Coronary artery (tissue), 2 donors: Measurements from ENCODE around the gene PSD2.
A peak's percentile ranks its signal among the peaks of the same experiment; 100 is the strongest.
"Not testable (repeated sequence)": the region's sequence is repeated elsewhere in the genome, so short reads cannot be mapped to it uniquely, and the experiment has no call there.

Source experiments
- DNase-seq: peaks from one replicate; pipeline ENCODE4 v3.0.0-alpha.2; 2017; ENCODE audit warnings: low spot score
- H3K27ac ChIP-seq, 2 donors: fragments of 200-600 bp; sonication (generic); one replicate each; pipeline ENCODE4 v1.5.1; 2016 to 2019
- H3K4me3 ChIP-seq: fragments of 200-600 bp; sonication (generic); 2 replicates; pipeline ENCODE4 v1.5.1; 2016; ENCODE audit warnings: mild to moderate bottlenecking, moderate library complexity
- TF ChIP-seq, protein P1 (sequence below): fragments of 200-600 bp; sonication (generic); IDR thresholded peaks from one replicate; pipeline ENCODE4 v1.5.1; 2019; ENCODE audit warnings: antibody characterized with exemption

PSD2 gene

DNA sequence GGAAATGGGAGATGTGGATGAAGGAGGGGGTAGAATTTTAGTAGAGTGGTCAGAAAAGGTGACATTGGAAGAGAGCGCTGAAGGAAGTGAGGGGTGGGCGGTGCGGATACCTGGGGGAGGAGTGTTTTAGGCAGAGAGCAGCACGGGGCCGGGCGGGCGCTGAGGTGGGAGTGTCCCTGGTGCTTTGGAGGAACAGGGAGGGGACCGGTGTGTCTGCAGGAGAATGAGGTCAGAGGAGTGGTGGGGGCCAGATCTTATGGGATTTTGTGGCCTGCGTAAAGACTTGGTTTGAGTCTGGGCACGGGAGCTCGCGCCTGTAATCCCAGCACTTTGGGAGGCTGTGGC lies 5.8 kb upstream of the PSD2 start:
- Histone ChIP-seq H3K4me3 (no peak overlapping the region), H3K27ac (no peak overlapping the region)
- DNase-seq: no peak
- TF ChIP-seq, protein P1, sequence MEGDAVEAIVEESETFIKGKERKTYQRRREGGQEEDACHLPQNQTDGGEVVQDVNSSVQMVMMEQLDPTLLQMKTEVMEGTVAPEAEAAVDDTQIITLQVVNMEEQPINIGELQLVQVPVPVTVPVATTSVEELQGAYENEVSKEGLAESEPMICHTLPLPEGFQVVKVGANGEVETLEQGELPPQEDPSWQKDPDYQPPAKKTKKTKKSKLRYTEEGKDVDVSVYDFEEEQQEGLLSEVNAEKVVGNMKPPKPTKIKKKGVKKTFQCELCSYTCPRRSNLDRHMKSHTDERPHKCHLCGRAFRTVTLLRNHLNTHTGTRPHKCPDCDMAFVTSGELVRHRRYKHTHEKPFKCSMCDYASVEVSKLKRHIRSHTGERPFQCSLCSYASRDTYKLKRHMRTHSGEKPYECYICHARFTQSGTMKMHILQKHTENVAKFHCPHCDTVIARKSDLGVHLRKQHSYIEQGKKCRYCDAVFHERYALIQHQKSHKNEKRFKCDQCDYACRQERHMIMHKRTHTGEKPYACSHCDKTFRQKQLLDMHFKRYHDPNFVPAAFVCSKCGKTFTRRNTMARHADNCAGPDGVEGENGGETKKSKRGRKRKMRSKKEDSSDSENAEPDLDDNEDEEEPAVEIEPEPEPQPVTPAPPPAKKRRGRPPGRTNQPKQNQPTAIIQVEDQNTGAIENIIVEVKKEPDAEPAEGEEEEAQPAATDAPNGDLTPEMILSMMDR: no peak

DNA sequence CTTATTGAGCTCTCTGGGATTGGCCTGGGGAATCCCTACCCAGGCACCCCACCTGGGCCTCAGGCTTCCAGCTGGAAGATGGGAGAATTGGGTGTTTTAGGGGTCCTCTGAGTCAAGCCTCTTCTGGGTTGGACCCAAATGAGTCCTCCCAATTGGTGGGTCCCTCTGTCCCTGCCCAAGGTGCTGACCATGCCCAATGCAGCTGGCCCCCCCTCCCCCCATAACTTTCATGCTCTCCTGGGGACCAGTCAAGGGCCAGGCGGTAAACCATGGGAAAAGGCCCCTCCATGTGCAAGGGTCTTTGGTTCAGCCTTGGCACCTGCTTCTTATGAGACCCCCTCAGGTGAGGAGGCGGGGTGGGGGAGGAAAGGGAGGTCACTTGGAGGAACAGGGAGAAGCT lies 3.4 kb upstream of the PSD2 start:
- DNase-seq: no peak

DNA sequence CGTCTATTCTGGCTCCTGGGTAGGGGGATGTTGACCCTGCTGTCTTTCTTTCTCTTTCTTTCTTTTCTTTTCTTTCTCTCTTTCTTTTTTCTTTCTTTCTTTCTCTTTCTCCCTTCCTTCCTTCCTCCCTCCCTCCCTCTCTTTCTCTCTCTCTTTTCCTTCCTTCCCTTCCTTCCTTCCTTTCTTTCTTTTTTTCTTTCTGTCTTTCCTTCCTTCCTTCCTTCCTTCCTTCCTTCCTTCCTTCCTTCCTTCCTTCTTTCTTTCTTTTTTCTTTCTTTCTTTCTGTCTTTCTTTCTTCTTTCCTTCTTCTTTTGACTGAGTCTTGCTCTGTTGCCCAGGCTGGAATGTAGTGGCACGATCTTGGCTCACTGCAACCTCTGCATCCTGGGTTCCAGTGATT lies 3.0 kb upstream of the PSD2 start:
- H3K4me3 ChIP-seq, DNase-seq, H3K27ac ChIP-seq: not testable (repeated sequence)

More for the DNA sequence above, 3.4 kb upstream of the PSD2 start:
- no peak overlapping the region for H3K27ac ChIP-seq
- no peak overlapping the region for H3K4me3 ChIP-seq
- TF ChIP-seq, protein P1: no peak

DNA sequence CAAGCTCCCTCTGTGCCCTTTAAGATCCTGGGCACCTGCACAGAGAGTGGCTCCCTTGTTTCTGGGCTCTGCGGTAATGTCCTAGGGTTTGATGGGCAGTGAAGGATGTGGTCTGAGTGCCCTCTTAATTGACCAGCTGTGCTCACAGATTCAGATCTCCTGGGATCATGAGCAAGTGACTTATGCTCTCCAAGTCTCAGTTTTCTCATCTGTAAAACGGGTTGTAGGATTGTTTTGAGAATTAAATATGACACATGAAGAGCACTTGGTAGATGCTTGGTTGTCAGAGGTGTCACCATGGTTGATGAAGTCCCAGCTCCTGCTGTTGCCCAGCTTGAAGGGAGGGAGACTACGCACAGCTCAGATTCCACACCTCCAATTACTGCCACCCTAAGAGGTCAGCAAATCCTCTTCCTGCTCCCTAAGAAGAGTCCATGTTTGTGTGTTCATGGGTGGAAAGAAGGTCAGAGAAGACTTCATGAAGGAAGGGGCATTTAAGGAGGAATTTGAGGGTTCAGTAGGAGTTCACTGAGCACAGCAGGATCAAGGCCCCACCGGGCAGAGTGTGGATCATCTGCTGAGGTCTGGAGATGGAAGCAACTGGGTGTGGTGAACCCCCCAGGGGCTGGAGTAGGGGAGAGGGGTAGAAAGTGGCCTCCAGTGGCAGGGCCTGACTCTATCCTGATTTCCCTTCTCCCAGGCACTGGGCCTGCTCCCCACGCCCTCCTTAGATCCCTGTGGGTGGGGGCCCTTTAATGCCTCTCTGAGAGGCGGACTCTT lies 1.4 kb upstream of the PSD2 start:
- Histone ChIP-seq H3K4me3 (no peak overlapping the region), H3K27ac (no peak overlapping the region)
- DNase-seq: no peak
- TF ChIP-seq, protein P1: no peak

DNA sequence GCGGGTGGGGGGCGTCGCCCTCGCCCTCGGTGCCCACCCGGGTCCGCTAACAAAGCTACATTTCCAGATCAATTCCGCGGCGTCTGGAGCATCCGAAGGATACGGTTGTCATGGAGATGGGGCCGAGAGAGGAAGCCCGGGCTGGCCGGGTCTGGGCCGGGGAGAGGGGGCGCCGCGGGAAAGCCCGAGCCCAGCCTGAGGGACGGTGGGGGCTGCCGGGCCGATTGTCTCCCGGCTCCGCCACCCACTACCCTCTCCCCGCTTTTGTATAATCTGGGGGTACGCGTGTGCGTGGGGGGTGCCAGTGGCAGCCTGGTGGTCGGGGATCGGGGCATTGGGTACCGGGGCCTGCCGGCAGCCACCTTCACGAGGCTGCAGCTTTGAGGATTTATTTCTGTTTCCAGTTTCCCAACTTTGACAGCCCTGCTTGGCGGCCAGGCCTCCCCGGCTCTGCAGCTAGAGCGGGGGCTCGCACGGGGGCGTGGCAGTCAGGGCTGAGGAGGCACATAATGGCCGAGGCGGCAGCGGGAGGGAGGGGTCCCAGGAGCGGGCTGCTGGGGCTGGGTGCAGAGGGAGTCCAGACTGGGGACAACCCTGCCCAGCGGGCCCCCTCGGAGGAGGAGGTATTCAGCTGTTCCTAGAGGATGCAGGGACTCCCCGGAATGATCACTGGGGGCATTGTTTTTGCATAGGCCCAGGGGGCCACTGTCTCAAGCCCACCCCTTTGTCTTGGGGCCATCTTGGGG lies 626 bp downstream of the PSD2 start:
- peak overlapping the region; percentile 77 for H3K4me3 ChIP-seq
- TF ChIP-seq, protein P1: no peak
- DNase-seq: no peak
- H3K27ac ChIP-seq: no peak overlapping the region

DNA sequence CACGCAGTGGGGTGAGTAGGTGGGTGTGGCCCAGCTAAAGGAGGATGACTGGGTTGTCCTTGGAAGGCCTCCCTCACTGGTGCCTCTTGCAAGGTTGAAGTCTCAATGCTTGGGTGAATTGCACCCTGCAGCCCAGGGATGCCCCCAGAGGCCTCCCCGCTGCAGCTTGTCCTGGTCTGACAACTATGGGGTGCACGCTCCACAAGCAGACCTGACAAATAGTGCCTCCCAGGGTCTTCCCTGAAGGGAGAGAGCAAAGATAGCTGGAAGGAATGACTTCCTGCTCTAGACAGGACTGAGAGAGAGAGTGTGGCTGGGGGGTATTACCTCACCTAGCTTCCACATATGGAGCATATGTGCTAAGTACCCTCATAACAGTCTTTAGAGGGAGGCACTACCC lies 1.7 kb downstream of the PSD2 start:
- no peak for DNase-seq
- TF ChIP-seq, protein P1: no peak
- no peak overlapping the region for H3K4me3 ChIP-seq
- no peak overlapping the region for H3K27ac ChIP-seq

DNA sequence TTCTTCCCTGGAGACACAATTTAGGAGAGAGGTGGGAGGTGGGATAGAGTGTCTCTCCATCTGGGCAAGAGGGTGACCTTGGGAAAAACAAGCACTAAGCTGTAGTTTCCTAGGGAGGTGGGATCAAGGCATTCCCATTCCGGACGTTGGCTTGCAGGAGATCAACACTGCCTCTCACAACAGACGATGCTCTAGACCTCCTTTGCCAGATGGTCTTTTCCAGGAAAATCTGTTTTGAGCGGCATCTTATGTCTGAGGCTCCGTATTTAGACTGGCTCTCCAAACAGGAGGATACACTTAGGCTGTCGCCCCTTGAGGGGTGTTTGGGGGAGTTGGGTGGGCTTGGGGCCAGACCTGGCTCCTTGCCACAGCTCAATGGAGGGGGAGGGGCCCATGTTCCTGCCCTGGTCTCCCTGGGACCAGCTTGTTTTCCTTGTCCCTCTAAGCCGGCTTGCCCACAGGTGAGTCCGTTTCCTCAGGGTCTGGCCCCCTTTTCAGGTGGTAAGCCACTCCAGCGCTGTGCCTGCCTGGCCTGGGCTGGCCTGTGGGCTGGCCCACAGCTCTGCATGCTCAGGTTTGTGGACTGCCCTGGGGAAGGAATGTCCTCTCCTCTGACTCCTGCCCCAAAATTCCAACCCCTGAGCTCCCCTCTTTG lies 2.4 kb downstream of the PSD2 start:
- TF ChIP-seq, protein P1: no peak
- Histone ChIP-seq H3K27ac (no peak overlapping the region), H3K4me3 (no peak overlapping the region)
- no peak for DNase-seq
